ENCODE data around the gene AUH.

Gene AUH

DNA sequence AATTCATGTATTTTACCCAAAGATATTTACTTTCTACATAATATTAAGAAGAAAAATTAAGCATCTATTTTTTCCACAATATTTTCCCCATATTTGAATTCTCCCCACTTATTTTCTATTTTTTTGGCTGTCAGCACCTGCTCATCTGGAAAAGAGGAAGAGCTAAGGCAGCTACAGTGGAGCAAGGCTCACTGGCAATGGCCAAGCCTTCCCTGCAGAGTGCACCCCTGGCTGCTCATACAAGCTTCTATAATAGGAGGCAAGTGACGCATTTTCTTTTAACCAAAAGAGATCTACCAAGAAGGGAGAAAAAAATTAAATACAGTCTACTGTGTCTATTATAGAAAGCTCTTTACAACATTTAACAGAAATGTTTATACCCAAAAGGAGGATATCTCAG lies 72.5 kb downstream of the AUH start:
- no peak for DNase-seq

- no peak for DNase-seq
Observed at GRCh38 chr9:91285729-91286353, 75.9 kb downstream of the AUH start.

DNA sequence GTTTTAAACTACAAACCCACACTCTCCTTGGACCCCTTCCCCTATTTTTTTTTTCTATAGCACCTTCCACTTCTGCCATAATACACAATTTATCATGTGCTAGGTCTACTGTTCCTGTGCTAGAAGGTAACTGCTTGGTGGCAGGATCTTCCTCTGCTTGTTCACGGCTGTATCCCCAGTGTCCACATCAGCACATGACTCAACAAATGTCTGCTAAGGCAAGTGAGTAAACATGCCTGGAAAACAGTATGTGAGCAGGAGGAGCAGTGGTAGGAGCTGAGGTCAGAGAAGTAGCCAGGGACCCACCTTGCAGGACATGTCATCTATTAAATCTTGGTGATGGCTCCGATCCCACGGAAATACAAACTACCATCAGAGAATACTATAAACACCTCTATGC lies 79.4 kb downstream of the AUH start:
- no peak for DNase-seq

- no peak for DNase-seq
Observed at GRCh38 chr9:91279296-91280204, 82.2 kb downstream of the AUH start.

- DNase-seq, result no peak
Observed at GRCh38 chr9:91276513-91276912, 85.2 kb downstream of the AUH start.

- no peak for DNase-seq
Observed at GRCh38 chr9:91275655-91276054, 86.1 kb downstream of the AUH start.

GRCh38 chr9:91274949-91275492 lies 86.7 kb downstream of the AUH start:
- DNase-seq, result no peak

DNA sequence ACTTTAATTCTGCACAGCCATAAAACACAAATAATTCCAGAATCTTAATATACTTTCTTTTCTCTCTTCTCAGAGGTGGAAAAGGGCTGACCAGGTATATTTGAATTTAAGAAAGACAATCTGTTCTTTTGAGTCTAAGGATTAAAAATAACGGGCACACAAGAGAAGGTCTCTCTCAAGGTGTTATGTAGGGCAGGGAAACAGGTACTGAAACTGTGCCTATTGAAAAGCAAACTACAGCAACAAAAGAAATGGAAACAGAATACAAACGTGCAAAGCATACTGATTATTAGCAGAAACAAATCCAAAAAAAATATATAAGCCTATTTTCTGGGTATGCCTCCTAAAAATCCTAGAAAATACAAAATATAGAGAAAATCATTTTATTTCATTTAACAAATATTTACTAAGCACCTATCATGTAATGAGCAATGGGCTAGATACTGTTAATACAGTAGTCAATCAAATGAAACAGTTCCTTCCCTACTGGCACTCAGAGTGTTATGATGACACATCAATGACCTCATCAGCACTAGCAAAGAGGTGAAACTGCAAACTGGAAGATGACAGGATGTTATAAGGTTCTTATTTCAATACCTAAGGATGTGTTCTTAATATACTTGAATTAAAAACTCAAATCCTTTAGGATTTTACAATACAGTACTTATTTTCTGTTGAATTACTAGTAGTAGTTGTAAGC lies 87.7 kb downstream of the AUH start:
- DNase-seq, result no peak

GRCh38 chr9:91271156-91271555 lies 90.6 kb downstream of the AUH start:
- no peak for DNase-seq

DNA sequence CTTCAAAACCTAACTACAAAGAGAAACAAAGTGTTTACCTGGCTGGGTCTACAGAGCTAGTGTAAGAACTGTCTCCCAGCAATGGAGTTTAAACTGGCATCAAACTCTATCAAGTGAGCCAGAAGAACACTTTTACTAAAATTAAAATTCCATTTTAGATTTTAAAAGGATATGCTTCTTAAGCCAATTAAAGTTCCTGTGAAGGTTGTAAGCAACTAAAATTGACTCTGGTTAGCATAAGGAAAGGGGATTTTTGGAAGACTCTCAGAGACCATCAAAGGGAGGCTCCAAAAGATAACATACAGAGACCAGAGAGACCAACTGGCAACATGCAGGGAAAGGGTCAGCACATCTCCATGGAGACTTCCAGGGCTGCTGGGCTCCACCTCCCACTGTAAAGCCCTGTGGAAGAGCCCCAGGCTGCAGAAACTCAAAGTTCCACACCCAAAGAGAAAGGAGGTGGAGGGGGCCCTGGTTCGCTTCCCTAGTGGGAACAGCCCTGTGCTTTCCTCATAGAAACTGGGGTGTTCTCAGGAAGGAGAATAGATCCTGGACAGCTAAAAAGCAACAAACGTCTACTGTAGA lies 91.7 kb downstream of the AUH start:
- no peak for DNase-seq

- no peak for DNase-seq
Observed at GRCh38 chr9:91266448-91266847, 95.3 kb downstream of the AUH start.

DNA sequence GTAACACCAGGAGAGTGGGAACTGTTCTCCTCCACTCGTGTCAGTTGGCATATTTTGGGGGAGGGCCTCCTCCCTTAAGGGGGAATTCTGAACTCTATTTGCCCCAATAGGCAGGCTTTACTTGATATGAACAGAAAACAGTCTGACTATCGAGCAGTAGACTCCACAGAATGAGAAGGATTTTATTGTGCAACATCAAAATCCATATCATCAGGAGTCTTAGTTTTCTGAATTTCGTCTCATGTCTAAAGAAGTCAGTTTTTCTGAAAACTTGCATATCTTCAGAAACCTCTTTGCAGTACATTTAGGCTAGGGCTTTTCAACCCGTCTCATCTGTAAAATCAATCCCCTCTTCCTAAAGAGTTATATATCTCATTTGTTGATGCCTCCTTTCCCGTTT lies 96.2 kb downstream of the AUH start:
- no peak for DNase-seq

- DNase-seq, result no peak
Observed at GRCh38 chr9:91261417-91261816, 100.3 kb downstream of the AUH start.

DNA sequence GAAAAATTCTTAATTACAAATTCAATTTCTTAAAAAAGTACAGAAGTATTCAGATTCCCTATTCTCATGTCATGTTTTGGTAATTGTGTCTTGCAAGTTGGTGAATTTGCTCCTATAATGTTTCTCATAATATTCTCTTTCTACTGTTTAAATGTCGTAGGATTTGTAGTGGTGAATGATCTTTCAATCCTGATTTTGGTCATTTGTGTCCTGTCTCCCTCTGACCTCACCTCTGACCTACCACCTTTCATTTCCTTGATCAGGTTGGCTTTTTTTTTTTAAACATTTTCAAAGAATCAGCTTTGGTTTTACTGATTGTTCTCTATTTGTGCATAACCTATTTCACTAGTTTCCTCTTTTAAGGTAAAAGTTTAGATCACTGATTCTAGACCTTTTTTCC lies 102.6 kb downstream of the AUH start:
- DNase-seq, result no peak

DNA sequence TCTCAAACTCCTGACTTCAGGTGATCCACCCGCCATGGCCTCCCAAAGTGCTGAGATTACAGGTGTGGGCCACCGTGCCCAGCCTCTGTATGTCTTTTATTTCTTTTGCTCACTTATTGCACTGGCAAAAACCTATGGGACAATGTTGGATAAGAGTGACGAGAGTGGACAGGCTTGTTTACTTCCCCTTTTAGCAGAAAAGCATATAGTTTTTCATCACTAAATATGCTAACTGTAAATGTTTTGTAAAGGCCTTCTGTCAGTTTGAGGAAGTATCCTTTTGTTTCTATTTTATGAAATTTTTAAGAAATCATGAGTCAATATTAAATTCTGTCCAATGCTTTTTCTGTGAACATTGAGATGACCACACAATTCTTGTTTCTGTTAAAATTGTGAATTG lies 103.3 kb downstream of the AUH start:
- no peak for DNase-seq

DNA sequence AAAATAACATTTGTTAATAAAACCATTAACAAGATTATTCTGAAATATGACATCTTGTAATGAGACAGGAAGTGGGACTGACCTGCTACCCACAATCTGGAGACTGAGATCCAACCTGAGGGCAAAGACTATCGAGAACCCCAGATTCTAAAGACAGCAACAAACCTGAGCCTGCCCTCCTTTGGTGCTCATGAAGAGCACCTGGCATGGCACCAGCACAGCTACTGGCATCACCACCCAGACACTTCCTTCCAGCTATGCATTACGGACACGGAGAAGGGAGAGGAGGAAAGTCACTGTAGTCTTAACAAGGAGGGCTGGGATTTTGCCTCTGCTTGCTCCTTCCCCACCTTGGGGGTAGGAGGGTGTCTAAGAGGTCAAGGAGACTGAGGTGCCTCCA lies 105.5 kb downstream of the AUH start:
- no peak for DNase-seq

DNA sequence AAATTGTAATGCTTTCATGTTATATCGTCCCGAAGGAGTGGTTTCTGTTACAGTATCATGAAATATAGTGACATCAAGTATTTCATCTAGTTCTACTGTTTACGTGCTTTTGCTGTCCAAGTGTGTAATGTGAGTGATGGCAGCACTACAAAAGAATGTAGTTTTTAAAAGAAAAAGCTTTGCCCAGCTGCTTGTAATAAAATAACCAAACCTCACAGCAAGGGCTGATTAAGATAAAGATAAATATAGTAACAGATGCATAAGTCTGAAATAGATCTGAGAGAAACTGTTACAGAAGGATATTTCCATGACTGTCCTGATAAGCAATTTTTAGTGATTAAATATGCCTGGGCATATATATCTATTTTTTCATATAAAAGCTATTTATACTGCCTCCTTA lies 106.4 kb downstream of the AUH start:
- no peak for DNase-seq

GRCh38 chr9:91253488-91253887 lies 108.2 kb downstream of the AUH start:
- no peak for DNase-seq

DNA sequence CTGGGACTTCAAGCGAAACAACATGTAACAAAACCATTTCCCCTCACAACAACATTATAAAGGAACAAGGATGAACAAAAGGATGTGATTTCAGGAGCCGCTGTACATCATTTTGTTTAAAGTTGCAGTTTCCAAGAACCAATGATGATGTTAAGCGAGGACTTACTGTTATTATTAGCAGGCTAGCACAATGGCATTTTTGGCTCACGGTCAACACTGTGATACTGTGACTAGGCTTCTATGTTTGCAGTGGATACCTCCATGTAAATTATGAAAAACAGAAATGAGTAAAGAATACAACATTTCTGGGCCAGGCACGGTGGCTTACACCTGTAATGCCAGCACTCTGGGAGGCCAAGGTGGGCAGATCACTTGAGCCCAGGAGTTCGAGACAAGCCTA lies 113.0 kb downstream of the AUH start:
- no peak for DNase-seq

DNA sequence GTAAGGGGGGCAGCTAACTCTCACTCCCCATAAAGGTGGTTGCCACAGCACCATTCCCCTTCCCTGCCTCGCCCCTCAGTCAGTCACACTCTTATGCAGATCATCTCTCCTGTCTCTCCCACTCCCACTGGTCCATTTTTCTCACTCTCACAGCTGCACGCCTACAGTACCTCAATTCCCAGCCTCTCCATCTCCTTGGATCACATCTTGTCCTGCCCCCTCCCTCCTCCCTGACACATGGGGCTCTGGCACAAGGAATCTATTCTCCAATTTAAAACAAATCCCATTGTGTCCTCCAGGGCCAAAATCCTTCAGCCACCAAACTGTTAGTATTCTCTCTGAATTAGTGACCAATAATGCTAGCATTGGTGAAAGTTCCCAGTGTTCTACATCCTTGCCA lies 114.4 kb downstream of the AUH start:
- DNase-seq, result no peak

DNA sequence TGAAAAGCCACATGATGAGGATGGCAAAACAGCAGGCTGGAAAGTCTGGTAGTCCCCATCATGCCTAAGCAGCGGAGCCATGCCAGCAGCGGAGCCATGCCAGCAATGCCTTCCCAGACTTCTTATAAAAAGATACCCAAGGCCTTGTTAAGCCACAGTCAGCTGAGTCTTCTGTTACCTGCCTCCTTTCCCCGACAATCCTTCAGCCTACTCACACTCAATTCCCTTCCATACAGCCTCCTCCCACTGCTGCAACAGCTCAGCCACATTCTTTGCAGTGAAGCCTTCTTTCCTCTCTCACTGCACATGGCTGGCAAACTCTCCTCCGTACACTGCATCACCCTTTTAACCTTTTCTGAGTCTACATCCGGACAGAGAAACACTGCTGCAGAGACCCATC lies 114.9 kb downstream of the AUH start:
- DNase-seq, result no peak

DNA sequence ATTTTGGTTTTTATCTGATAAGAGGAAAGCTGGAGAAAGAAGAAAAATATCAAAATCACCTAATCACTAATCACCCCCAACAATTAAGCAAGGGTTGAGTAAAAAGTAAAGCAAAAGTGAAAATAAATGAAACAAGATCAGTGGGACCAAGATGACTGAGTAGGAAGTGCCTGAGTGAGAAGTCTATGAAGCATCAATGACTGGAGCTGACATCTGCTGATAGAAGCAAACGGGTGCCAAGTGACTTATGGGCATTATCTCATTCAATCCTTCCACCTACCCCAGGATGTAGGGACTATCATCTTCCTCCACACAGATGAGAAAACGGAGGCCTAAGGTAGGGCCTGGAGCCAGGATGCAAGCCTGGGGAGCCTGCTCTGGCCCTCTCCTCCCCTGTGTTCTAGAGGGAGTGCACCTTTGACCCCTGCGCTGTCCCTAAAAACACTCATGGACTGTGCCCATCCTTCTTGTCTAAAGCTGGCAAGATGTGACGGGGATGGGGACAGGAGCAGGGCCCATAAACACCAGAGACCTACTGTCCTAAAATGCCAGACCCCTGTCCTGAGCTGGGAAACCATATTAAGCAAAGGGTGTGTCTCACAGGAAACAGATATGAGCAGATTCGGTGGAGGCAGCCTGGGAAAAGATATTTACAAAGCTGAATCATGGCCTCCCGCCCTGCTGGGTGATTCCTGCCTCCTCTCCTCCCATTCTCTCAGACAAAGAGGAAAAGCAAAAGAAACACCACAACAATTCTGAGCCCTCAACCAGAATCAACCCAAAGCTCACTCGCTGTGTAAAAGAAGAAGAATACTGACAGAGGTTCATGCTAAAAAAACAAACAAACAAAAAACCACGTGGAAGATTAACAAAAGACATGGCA lies 116.0 kb downstream of the AUH start:
- DNase-seq, result no peak
